ENCODE results near the gene MAP3K14.

- TF ChIP-seq CTCF (conservative IDR thresholded peaks at IDR 0.05) (no peak), EZH2 (IDR thresholded peaks at IDR 0.05; ENCODE audit: low read depth) (no peak)
Observed at GRCh38 chr17:45312477-45313420, 4.1 kb downstream of the MAP3K14 start.
